H1 (cell line): ENCODE data around the gene APELA. TPM values are rescaled to one million over a fixed set of nuclear protein-coding genes. Genes with fewer than 3 reads are reported as not detected.

Experiments
- CEBPB ChIP-seq: IDR thresholded peaks from 2 replicates; pipeline ENCODE4 v1.6.1; 2012; ENCODE audit warnings: low read depth, low read length
- CHD1 ChIP-seq: IDR thresholded peaks from 2 replicates; pipeline ENCODE4 v1.6.1; 2012; ENCODE audit warnings: low read depth, low read length, improper control_type of control experiment
- CHD7 ChIP-seq: fragments of 300-600 bp; sonication (generic); IDR thresholded peaks from 2 replicates; pipeline ENCODE4 v1.7.1; 2012; ENCODE audit warnings: low read length, moderate library complexity, mild to moderate bottlenecking, inconsistent platforms; ENCODE audit not compliant: insufficient replicate concordance
- KDM4A ChIP-seq: IDR thresholded peaks from one replicate; pipeline ENCODE4 v1.7.1; 2012; ENCODE audit warnings: low read depth, mild to moderate bottlenecking, moderate library complexity, low read length, inconsistent platforms; ENCODE audit not compliant: severe bottlenecking
- RFX5 ChIP-seq: IDR thresholded peaks from 2 replicates; pipeline ENCODE4 v1.6.1; 2011; ENCODE audit warnings: low read depth, low read length, improper control_type of control experiment, borderline replicate concordance
- polyA plus RNA-seq, 7 experiments: library from polyadenylated mRNA; depleted of rRNA in 3 of 7; stranded (reverse) in 5 of 7; unstranded in 2 of 7; fragments of >200 nt in 5 of 7; fragments of 200-250 nt in 2 of 7; gene quantifications; 1 replicate in 5 of 7; 2 replicates in 1 of 7; 4 replicates in 1 of 7; pipeline versions ENCODE4 v1.2.1 to v1.2.3, GENCODE V29; 2011 to 2013; ENCODE audit warnings: missing spikeins in 2 of 7, mixed read lengths in 2 of 7
- total RNA-seq: library from RNA; stranded (reverse); fragmentation: NEBNext Ultra II Directional; extraction: Animal tissue kit (Norgen Biotek cat#: 25700); gene quantifications from 2 replicates; pipeline ENCODE4 v1.2.1, GENCODE V29; 2021

The APELA gene
- total and polyA plus RNA-seq, 2 of the 8 experiments (the other 6 are each of a cell fraction or from before 2014, with no cell fraction given): 60.2 to 81.8 TPM

- peak; percentile 27 for TF ChIP-seq CHD7
- no peak for TF ChIP-seq KDM4A
- TF ChIP-seq CHD1: no peak
- no peak for TF ChIP-seq RFX5
- TF ChIP-seq CEBPB: peak; percentile 84
Observed at GRCh38 chr4:164880489-164881262, 3.7 kb downstream of the APELA start (continued).
